Lung (tissue), 12 donors: ENCODE data around the gene SETD1A. TPM values are rescaled to one million over a fixed set of nuclear protein-coding genes. Genes with fewer than 3 reads are reported as not detected.
A peak's percentile ranks its signal among the peaks of the same experiment; 100 is the strongest.
"Not testable (repeated sequence)": the region's sequence is repeated elsewhere in the genome, so short reads cannot be mapped to it uniquely, and the experiment has no call there.

Experiments
- ATAC-seq: fragments of 200-7000 bp; cut with Tn5 transposase; one replicate; pipeline ENCODE4 v1.9.1; 2020; ENCODE audit warnings: moderate number of reproducible peaks; ENCODE audit not compliant: insufficient read depth, low FRiP score
- DNase-seq, 3 donors: peaks; one replicate each; pipeline ENCODE4 v3.0.0-alpha.2; 2013 to 2017
- H3K27ac ChIP-seq, 2 donors: one replicate each; pipeline ENCODE4 v1.5.1; 2013; ENCODE audit warnings: mild to moderate bottlenecking in 2 of 2, moderate library complexity in 2 of 2, control low read depth in 1 of 2, inconsistent platforms in 1 of 2, low read depth in 1 of 2, low read length in 1 of 2
- H3K27me3 ChIP-seq, 3 donors: one replicate each; pipeline ENCODE4 v1.5.1; 2013; ENCODE audit warnings: low read length in 2 of 3; ENCODE audit not compliant: control insufficient read depth in 3 of 3, insufficient read depth in 3 of 3
- H3K36me3 ChIP-seq, 4 donors: one replicate each; pipeline ENCODE4 v1.5.1; 2013; ENCODE audit warnings: low read length in 4 of 4, mild to moderate bottlenecking in 1 of 4, moderate library complexity in 1 of 4; ENCODE audit not compliant: control insufficient read depth in 4 of 4, insufficient read depth in 4 of 4
- H3K4me1 ChIP-seq, 5 donors: one replicate each; pipeline ENCODE4 v1.5.1; 2013; ENCODE audit warnings: low read length in 5 of 5, mild to moderate bottlenecking in 2 of 5, moderate library complexity in 1 of 5; ENCODE audit not compliant: control insufficient read depth in 5 of 5, insufficient read depth in 5 of 5
- H3K4me3 ChIP-seq: one replicate; pipeline ENCODE4 v1.5.1; 2013; ENCODE audit warnings: mild to moderate bottlenecking, control low read depth, moderate library complexity
- H3K9ac ChIP-seq, 2 donors: one replicate each; pipeline ENCODE4 v1.5.1; 2013; ENCODE audit warnings: low read length in 2 of 2, control low read depth in 1 of 2; ENCODE audit not compliant: insufficient read depth in 1 of 2
- H3K9me3 ChIP-seq, 4 donors: one replicate each; pipeline ENCODE4 v1.5.1; 2013; ENCODE audit warnings: low read length in 3 of 4, mild to moderate bottlenecking in 1 of 4, moderate library complexity in 1 of 4; ENCODE audit not compliant: control insufficient read depth in 4 of 4, insufficient read depth in 3 of 4
- WGBS, 2 donors: extraction: QIAGEN DNeasy Blood & Tissue Kit; methylation state at CpG; one replicate each; pipeline ENCODE4 v1.1.7; 2013; 5-methylcytosine and 5-hydroxymethylcytosine counted together
- polyA plus RNA-seq, 2 donors: library from polyadenylated mRNA; stranded (reverse); fragments of 200-250 nt; gene quantifications; one replicate each; pipeline ENCODE4 v1.2.1, GENCODE V29; 2013
- total RNA-seq, 2 donors: library from RNA; depleted of rRNA in 1 of 2; stranded (reverse); fragments of >200 nt in 1 of 2; gene quantifications; one replicate each; pipeline ENCODE4 v1.2.1, GENCODE V29; 2014 to 2021
- TF ChIP-seq, protein P1 (sequence below): IDR thresholded peaks from 2 replicates; pipeline ENCODE4 v1.5.1; 2012; ENCODE audit warnings: mild to moderate bottlenecking; ENCODE audit errors: control extremely low read depth, extremely low read depth
- donor health status: control.
- donor health status: control.
- donor health status: Bipolar disorder and iron deficiency.
- donor health status: healthy.
- donor health status: DM: yes; HTN: yes; CAD: no.

SETD1A gene
- total and polyA plus RNA-seq, 4 donors: 7.4 to 22.0 (median 10.9) TPM

DNA sequence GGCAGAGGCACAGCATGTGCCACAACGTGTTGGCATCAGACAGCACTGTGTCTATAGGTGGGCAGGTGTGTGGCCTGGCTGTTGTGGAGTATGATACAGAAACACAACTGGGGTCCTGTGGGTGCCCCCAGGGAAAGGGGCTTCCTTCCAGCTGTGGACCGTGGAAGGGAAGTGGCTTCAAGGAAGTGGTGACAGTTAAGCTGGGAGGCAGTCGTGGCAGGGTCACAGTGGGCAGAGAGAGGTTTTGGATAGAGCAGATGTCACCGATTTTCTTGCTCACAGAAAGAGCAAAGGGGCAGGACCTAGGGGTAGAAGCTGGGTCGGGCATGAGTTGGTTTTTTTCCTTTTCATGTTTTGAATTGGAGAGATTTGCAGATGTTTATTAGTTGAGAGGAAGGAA is 19.9 kb upstream of the SETD1A start:
- Histone ChIP-seq H3K4me3 (no peak overlapping the region), H3K27me3 (no peaks in the 10 kb centered on the region), H3K27ac (no peak overlapping the region), H3K9ac (no peak overlapping the region), H3K9me3 (no peaks in the 10 kb centered on the region), H3K4me1 (peaks cover 0 to 2% (median 0%) of the 10 kb centered on the region in 5 donors), H3K36me3 (peaks cover 0 to 24% (median 13%) of the 10 kb centered on the region in 4 donors)
- TF ChIP-seq, protein P1, sequence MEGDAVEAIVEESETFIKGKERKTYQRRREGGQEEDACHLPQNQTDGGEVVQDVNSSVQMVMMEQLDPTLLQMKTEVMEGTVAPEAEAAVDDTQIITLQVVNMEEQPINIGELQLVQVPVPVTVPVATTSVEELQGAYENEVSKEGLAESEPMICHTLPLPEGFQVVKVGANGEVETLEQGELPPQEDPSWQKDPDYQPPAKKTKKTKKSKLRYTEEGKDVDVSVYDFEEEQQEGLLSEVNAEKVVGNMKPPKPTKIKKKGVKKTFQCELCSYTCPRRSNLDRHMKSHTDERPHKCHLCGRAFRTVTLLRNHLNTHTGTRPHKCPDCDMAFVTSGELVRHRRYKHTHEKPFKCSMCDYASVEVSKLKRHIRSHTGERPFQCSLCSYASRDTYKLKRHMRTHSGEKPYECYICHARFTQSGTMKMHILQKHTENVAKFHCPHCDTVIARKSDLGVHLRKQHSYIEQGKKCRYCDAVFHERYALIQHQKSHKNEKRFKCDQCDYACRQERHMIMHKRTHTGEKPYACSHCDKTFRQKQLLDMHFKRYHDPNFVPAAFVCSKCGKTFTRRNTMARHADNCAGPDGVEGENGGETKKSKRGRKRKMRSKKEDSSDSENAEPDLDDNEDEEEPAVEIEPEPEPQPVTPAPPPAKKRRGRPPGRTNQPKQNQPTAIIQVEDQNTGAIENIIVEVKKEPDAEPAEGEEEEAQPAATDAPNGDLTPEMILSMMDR: no peak
- WGBS, 2 donors: 23 to 47% methylated on average over 5 of the region's 5 CpGs
- DNase-seq (no peak), ATAC-seq (no peak)

DNA sequence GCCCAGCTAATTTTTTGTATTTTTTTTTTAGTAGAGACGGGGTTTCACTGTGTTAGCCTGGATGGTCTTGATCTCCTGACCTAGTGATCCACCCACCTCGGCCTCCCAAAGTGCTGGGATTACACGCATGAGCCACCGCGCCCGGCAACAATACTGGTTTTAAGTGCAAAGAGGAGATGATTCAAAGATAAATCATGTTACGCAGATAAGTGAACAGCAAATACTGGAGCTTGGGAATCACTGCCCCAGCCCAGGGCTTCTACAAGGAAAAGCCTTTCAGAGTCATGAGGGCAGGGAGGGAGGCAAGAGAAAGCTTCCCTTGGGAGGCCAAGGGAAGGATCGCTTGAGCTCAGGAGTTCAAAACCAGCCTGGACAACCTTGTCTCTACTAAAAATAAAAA is 18.0 kb upstream of the SETD1A start:
- not testable (repeated sequence) for H3K4me1 ChIP-seq, H3K27ac ChIP-seq, H3K9me3 ChIP-seq, H3K27me3 ChIP-seq, DNase-seq, H3K4me3 ChIP-seq, ATAC-seq, H3K9ac ChIP-seq
- 98 to 99% methylated on average over 8 of the region's 8 CpGs for WGBS, 2 donors
- H3K36me3 ChIP-seq: peaks cover 0 to 26% (median 19%) of the 10 kb centered on the region in 4 donors

DNA sequence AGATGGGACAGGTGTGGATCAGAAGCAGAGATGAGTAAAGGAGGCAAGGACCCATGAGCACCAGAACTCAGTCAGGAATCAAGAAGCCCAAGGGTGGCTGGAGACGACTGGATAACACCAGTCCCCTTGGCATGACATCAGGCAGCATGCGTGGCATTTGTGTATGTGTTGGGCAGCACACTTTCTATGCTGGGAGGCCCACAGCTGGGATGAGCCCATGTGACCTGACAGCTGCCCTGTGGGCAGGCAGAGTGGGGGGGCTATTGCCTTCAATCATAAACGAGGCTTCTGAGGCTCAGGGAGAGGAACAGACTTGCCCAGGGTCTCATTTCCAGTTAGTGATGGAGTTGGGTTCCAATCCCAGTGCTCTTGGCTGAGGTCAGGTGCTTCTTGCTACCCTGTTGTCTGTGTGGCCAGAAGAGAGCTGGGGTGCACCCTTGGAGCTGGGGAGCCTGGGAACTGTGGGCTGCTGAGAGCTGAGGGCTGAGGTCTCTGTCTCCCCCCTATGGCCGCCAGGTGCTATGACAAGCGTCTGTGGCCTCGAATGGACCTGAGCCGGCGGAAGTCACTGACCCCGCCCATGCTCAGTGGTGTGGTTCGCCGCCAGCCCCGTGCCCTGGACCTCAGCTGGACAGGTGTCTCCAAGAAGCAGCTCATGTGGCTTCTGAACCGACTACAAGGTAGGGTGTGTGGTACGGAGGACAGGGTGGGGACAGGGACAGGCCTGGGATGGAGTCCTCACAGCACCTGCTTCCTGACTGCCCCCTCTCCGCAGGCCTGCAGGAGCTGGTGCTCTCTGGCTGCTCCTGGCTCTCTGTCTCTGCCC is 15.7 kb upstream of the SETD1A start:
- peak; percentile 47 to 66 (median 64) for DNase-seq
- peak overlapping the region in 1 of 2 donors; percentile 13 for H3K27ac ChIP-seq
- peak; percentile 98 for ATAC-seq
- TF ChIP-seq, protein P1: peak; percentile 89
- H3K9me3 ChIP-seq: no peaks in the 10 kb centered on the region
- WGBS, 2 donors: 20 to 23% methylated on average over 15 of the region's 15 CpGs
- no peak overlapping the region for H3K4me3 ChIP-seq
- H3K9ac ChIP-seq: no peak overlapping the region
- H3K4me1 ChIP-seq: peaks cover 0 to 2% (median 0%) of the 10 kb centered on the region in 5 donors
- H3K36me3 ChIP-seq: peaks cover 0 to 20% (median 19%) of the 10 kb centered on the region in 4 donors
- H3K27me3 ChIP-seq: no peaks in the 10 kb centered on the region

DNA sequence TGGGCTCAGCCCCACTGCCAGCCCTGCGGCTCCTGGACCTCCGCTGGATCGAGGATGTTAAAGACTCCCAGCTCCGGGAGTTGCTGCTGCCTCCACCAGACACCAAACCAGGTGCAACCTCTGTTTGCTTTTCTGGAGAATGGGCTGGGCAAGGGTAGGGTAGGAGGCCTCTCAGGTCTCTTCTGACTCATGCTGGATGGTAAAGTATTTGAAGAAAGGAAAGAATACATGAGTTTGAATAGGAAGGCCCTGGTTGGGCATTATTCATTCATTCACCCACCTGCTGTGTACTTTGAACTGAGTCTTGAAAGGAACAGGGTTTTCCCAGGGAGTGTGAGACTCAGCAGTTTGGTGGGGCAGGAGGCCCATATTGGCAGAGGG is 15.1 kb upstream of the SETD1A start:
- ATAC-seq: no peak
- Histone ChIP-seq H3K27ac (peak overlapping the region in 1 of 2 donors; percentile 13), H3K27me3 (no peaks in the 10 kb centered on the region), H3K4me1 (peaks cover 0 to 2% (median 0%) of the 10 kb centered on the region in 5 donors), H3K4me3 (no peak overlapping the region), H3K36me3 (peaks cover 0 to 20% (median 19%) of the 10 kb centered on the region in 4 donors), H3K9me3 (no peaks in the 10 kb centered on the region), H3K9ac (no peak overlapping the region)
- TF ChIP-seq, protein P1: no peak
- DNase-seq: no peak
- WGBS, 2 donors: 77 to 95% methylated on average over 4 of the region's 4 CpGs
